Upper lobe of left lung (tissue), 4 donors: Measurements from ENCODE around the gene B4GALNT2.

Experiments
- CTCF ChIP-seq, 6 experiments: fragments of 450-650 bp in 4 of 6; fragments of 200-600 bp in 2 of 6; sonication (generic) in 2 of 6; IDR thresholded peaks; one replicate each; pipeline ENCODE4 v1.5.1; 2016 to 2019; ENCODE audit warnings: antibody characterized with exemption in 6 of 6
- POLR2AphosphoS5 ChIP-seq, 2 donors: sonication (generic); formaldehyde crosslinking; IDR thresholded peaks; one replicate each; pipeline ENCODE4 v1.5.1; 2017; ENCODE audit warnings: antibody characterized with exemption in 2 of 2

GRCh38 chr17:49100601-49101000 lies 32.0 kb upstream of the B4GALNT2 start:
- TF ChIP-seq CTCF (IDR thresholded peaks at IDR 0.05) (no peak), POLR2AphosphoS5 (IDR thresholded peaks at IDR 0.05) (no peak)
